Measurements from ENCODE around the gene SCARB1. TPM values are rescaled to one million over a fixed set of nuclear protein-coding genes. Genes with fewer than 3 reads are reported as not detected.

Gene SCARB1
- total and polyA plus RNA-seq, 2 donors (not counting 3 experiments of a cell fraction or from before 2014, with no cell fraction given) = 125 to 141 TPM

DNA sequence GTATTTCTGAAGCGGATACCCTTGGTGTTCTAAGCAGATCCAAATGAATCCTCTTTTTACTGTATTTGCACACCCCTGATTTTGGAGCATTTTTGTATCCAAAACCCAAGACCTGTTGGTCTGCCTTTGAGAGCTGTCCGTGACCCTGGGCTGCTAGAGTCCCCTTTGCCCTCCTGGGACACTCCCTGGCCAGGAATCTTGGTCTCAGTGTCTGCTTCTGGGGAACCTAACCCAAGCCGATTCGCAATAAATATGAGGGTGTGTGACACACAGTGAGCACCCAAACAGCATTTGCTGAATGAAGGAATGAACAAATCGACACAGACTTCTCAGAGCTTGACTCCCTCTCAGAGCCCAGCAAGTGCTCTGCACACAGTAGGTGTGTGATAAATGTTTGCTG is 92.9 kb downstream of the SCARB1 start:
- H3K9ac ChIP-seq (replicated peaks; ENCODE audit: extremely low read depth, insufficient read depth, low read length) = no peak overlapping the region
- peaks cover 4% of the 10 kb centered on the region for H3K4me1 ChIP-seq (ENCODE audit: control insufficient read depth, extremely low read depth, insufficient read depth, low read length)

More for the DNA sequence above, 92.9 kb downstream of the SCARB1 start:
- ChIA-PET POLR2A (no interaction called here), CTCF (interaction anchor here (1.0 to 3.3 kb wide), 10 partner anchors 35 to 865 kb away, joined by 3 to 35 read pairs (median 6); partner anchors contain the start of gene NCOR2)
- Histone ChIP-seq H3K4me2 (ENCODE audit: insufficient read depth, low read length) (no peak overlapping the region), H3K36me3 (ENCODE audit: control insufficient read depth in 2 of 2, extremely low read depth in 1 of 2, insufficient read depth in 2 of 2, low read length in 2 of 2) (no peaks in the 10 kb centered on the region), H3K79me2 (ENCODE audit: control insufficient read depth, insufficient read depth, low read length) (no peaks in the 10 kb centered on the region), H3K27ac (ENCODE audit: insufficient read depth, low read depth, low read length) (no peak overlapping the region), H4K20me1 (replicated peaks; ENCODE audit: control insufficient read depth, extremely low read depth, insufficient read depth, low read length) (no peaks in the 10 kb centered on the region), H3K4me3 (replicated peaks in 1 of 3; ENCODE audit: insufficient read depth in 1 of 3, low read depth in 1 of 3, low read length in 3 of 3) (no peak overlapping the region), H3K9me3 (replicated peaks; ENCODE audit: control insufficient read depth, insufficient read depth, low read length) (no peaks in the 10 kb centered on the region), H2AFZ (ENCODE audit: low read depth, low read length) (no peak overlapping the region), H3K9me1 (replicated peaks; ENCODE audit: control insufficient read depth, extremely low read depth, insufficient read depth, low read length) (no peaks in the 10 kb centered on the region), H3K27me3 (ENCODE audit: control insufficient read depth in 2 of 2, insufficient read depth in 2 of 2, low read length in 2 of 2) (no peaks in the 10 kb centered on the region)
- FAIRE-seq (peak; percentile 4), DNase-seq (ENCODE audit: low read depth, low spot score) (no peak)
- intact Hi-C loops (cut with micrococcal nuclease) (loop anchor here (1.0 to 10.0 kb wide), 3 partner anchors 446 to 863 kb away; no protein-coding TSS in a partner anchor), dilution Hi-C loops (cut with MboI; ENCODE audit: extremely low pct_ligation_motif_present, low sequenced_read_pairs) (no loop called here)
- TF ChIP-seq JUN (IDR thresholded peaks at IDR 0.05; ENCODE audit: borderline replicate concordance, insufficient read depth, insufficient read length, low read depth) (no peak), GATA2 (IDR thresholded peaks at IDR 0.05; ENCODE audit: insufficient read depth, insufficient read length, low read depth, low read length) (no peak), POLR2A (IDR thresholded peaks at IDR 0.05; ENCODE audit: low read depth, low read length) (no peak), MYC (IDR thresholded peaks at IDR 0.05; ENCODE audit: low read depth, low read length) (no peak), POLR2AphosphoS5 (IDR thresholded peaks at IDR 0.05; ENCODE audit: insufficient read depth, low read depth, low read length) (no peak), FOS (IDR thresholded peaks at IDR 0.05; ENCODE audit: borderline replicate concordance, insufficient read depth, low read length) (no peak), EZH2 (IDR thresholded peaks at IDR 0.05; ENCODE audit: borderline replicate concordance, low read depth, low read length, severe bottlenecking) (no peak)
- TF ChIP-seq, protein P1, sequence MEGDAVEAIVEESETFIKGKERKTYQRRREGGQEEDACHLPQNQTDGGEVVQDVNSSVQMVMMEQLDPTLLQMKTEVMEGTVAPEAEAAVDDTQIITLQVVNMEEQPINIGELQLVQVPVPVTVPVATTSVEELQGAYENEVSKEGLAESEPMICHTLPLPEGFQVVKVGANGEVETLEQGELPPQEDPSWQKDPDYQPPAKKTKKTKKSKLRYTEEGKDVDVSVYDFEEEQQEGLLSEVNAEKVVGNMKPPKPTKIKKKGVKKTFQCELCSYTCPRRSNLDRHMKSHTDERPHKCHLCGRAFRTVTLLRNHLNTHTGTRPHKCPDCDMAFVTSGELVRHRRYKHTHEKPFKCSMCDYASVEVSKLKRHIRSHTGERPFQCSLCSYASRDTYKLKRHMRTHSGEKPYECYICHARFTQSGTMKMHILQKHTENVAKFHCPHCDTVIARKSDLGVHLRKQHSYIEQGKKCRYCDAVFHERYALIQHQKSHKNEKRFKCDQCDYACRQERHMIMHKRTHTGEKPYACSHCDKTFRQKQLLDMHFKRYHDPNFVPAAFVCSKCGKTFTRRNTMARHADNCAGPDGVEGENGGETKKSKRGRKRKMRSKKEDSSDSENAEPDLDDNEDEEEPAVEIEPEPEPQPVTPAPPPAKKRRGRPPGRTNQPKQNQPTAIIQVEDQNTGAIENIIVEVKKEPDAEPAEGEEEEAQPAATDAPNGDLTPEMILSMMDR (IDR thresholded peaks at IDR 0.05; ENCODE audit: extremely low read depth in 1 of 2, insufficient read depth in 1 of 2, low read depth in 1 of 2, low read length in 2 of 2) = no peak
- TF ChIP-seq, protein P2, sequence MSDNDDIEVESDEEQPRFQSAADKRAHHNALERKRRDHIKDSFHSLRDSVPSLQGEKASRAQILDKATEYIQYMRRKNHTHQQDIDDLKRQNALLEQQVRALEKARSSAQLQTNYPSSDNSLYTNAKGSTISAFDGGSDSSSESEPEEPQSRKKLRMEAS (IDR thresholded peaks at IDR 0.05; ENCODE audit: insufficient read depth, insufficient read length) = no peak
- BruUV-seq (replicated peaks) = no TSS peak
